GM12864 (cell line): ENCODE data around the gene CHST1.

Experiments used
- DNase-seq: peaks from one replicate; pipeline ENCODE4 v3.0.0-alpha.2; 2011; ENCODE audit warnings: low read depth
- H3K4me3 ChIP-seq: 2 replicates; pipeline ENCODE4 v1.5.1; 2011; ENCODE audit warnings: mild to moderate bottlenecking, low read depth, low read length, control low read depth
- TF ChIP-seq, protein P1 (sequence below): IDR thresholded peaks from 2 replicates; pipeline ENCODE4 v1.5.1; 2011; ENCODE audit warnings: low read depth, mild to moderate bottlenecking, moderate library complexity, low read length, control low read depth, inconsistent platforms; ENCODE audit errors: missing control alignments

CHST1 gene

DNA sequence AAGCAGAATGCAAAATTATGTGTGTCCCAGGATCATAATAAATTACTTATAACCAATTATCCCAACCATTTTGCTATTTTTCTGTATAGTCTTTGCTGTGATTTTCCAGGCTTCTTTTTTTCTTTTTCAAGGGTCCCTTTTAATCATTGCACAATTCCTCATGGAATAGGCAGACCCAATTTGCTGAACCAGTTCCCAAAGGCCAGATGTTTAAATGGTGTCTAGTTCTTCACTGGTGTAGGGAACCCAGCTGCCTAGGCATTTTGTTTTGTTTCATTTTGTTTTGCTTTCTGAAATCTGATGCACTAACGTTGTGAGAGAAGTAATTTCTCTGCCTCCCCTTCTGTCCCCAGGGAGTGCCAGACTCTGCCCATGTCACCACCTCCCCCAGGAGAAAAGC is 60.4 kb downstream of the CHST1 start:
- TF ChIP-seq, protein P1, sequence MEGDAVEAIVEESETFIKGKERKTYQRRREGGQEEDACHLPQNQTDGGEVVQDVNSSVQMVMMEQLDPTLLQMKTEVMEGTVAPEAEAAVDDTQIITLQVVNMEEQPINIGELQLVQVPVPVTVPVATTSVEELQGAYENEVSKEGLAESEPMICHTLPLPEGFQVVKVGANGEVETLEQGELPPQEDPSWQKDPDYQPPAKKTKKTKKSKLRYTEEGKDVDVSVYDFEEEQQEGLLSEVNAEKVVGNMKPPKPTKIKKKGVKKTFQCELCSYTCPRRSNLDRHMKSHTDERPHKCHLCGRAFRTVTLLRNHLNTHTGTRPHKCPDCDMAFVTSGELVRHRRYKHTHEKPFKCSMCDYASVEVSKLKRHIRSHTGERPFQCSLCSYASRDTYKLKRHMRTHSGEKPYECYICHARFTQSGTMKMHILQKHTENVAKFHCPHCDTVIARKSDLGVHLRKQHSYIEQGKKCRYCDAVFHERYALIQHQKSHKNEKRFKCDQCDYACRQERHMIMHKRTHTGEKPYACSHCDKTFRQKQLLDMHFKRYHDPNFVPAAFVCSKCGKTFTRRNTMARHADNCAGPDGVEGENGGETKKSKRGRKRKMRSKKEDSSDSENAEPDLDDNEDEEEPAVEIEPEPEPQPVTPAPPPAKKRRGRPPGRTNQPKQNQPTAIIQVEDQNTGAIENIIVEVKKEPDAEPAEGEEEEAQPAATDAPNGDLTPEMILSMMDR, result no peak
- no peak for DNase-seq
- H3K4me3 ChIP-seq, result no peak overlapping the region

DNA sequence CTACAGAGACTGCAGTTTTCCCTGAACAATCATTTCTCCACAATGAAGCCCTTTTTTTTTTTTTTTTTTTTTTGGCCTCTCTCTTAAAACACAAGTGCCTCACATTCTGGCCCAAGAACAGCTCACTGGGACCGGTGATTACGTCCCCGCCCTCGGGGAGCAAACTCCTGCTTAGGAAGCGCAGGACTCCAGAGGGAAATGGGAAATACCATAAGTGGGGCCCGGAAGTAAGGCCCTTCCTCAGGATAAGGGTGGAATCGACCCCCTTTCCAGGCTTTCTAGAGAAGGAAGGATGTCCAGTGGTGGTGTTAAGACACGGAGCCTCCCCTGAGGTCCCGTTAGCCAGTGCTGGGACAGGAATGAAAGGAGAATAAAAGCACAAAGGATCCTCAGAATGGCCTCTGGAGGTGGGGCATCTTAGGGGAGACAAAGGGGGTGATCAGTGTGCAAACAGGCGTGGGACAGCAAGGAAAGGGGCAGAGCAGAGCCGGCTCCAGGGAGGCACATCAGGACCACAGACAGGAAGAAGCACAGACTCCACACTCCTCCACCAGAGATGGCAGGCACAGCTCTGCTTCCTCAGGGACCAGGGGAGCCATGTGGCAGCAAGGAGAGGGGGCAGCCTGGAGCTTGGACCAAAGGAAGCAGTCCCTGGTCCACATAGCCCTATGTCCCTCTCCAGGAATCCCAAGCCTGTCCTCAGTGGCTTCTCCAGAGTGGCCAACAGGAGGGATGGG is 61.3 kb downstream of the CHST1 start:
- no peak overlapping the region for H3K4me3 ChIP-seq
- DNase-seq, result no peak
- TF ChIP-seq, protein P1, result no peak

GRCh38 chr11:45599161-45599943 is 66.1 kb downstream of the CHST1 start:
- TF ChIP-seq, protein P1, result no peak
- no peak overlapping the region for H3K4me3 ChIP-seq
- no peak for DNase-seq
